Measurements from ENCODE around the gene CEP76. TPM values are rescaled to one million over a fixed set of nuclear protein-coding genes. Genes with fewer than 3 reads are reported as not detected.

Gene CEP76
- 14.5 and 17.6 TPM in 2 replicates for total RNA-seq

- Mint-ChIP-seq H3K4me3 (ENCODE audit: low read depth) (peak within 1 kb of the TSS; percentile 100), H3K4me1 (ENCODE audit: low read depth) (peaks cover 31% of the 10 kb centered on the region), H3K36me3 (ENCODE audit: low read depth) (peaks cover 52% of the 10 kb centered on the region), H3K9me3 (no peaks in the 10 kb centered on the region), H3K27ac (peak within 1 kb of the TSS; percentile 99), H3K27me3 (ENCODE audit: low read depth) (no peaks in the 10 kb centered on the region)
- DNase-seq (ENCODE audit: low spot score): peak; percentile 81
- intact Hi-C loops (cut with micrococcal nuclease): loop anchor here (1.0 to 5.0 kb wide), 6 partner anchors 44 to 850 kb away; partner anchors contain the start of genes AFG3L2, CEP192, CHMP1B and SEH1L
Measured at GRCh38 chr18:12702221-12703095, at the start of gene CEP76, which contains the start of gene PSMG2. TSS of gene CEP76 (minus strand) at chr18:12702723. CDS start at chr18:12702548, 175 bp downstream. TSS of gene PSMG2 (plus strand) at chr18:12703042. CDS start at chr18:12703108, 66 bp downstream.

DNA sequence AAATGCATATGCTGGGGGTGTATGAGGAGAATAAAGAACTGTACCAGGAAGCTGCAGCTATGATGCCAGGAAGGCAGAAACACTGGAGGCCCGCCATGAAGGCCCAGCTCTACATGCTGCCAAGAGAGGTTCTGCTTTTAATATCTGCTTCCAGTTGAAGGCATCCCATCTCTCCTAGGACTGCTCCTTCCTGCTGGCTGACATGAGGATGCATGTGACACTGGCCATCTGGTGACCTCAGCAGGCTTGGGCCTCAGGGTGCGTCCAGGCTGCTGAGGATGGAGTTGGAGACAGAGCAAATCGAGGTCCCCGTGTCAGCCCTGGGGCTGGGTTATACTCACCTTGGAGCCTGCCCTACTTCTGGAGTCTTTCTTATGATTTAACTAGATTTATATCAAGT is 49.4 kb upstream of the CEP76 start:
- Mint-ChIP-seq H3K4me3 (ENCODE audit: low read depth) (no peak overlapping the region), H3K27me3 (ENCODE audit: low read depth) (no peaks in the 10 kb centered on the region), H3K27ac (no peak overlapping the region), H3K4me1 (ENCODE audit: low read depth) (peaks cover 17% of the 10 kb centered on the region), H3K36me3 (ENCODE audit: low read depth) (peaks cover 3% of the 10 kb centered on the region), H3K9me3 (no peaks in the 10 kb centered on the region)
- DNase-seq (ENCODE audit: low spot score): no peak
- intact Hi-C loops (cut with micrococcal nuclease): no loop called here

DNA sequence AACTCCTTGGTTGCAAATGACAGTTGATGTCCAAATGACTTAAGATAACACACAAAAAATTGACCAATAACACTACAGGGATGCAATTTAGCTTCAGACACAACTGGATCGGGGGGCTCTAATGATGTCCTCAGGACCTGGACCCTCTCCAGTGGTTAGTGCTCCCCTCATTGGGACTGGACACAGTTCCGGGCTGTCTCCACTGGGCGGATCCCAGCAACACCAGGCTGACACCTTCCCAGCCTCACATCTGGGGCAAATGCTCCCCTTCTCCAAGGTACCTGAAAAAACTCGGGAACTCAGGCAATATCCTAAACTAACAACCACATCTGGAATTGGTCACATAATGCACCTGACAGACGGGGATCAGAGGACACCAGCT is 49.0 kb upstream of the CEP76 start:
- DNase-seq (ENCODE audit: low spot score): no peak
- Mint-ChIP-seq H3K4me3 (ENCODE audit: low read depth) (no peak overlapping the region), H3K36me3 (ENCODE audit: low read depth) (peaks cover under 1% of the 10 kb centered on the region), H3K27ac (no peak overlapping the region), H3K27me3 (ENCODE audit: low read depth) (no peaks in the 10 kb centered on the region), H3K4me1 (ENCODE audit: low read depth) (peaks cover 17% of the 10 kb centered on the region), H3K9me3 (no peaks in the 10 kb centered on the region)
- intact Hi-C loops (cut with micrococcal nuclease): no loop called here

GRCh38 chr18:12750715-12751502 is 48.4 kb upstream of the CEP76 start:
- H3K4me3 Mint-ChIP-seq (ENCODE audit: low read depth): no peak overlapping the region
- intact Hi-C loops (cut with micrococcal nuclease): no loop called here
- H3K9me3 Mint-ChIP-seq: no peaks in the 10 kb centered on the region
- no peaks in the 10 kb centered on the region for H3K27me3 Mint-ChIP-seq (ENCODE audit: low read depth)
- H3K4me1 Mint-ChIP-seq (ENCODE audit: low read depth): peaks cover 17% of the 10 kb centered on the region
- no peak for DNase-seq (ENCODE audit: low spot score)
- H3K36me3 Mint-ChIP-seq (ENCODE audit: low read depth): no peaks in the 10 kb centered on the region
- no peak overlapping the region for H3K27ac Mint-ChIP-seq

DNA sequence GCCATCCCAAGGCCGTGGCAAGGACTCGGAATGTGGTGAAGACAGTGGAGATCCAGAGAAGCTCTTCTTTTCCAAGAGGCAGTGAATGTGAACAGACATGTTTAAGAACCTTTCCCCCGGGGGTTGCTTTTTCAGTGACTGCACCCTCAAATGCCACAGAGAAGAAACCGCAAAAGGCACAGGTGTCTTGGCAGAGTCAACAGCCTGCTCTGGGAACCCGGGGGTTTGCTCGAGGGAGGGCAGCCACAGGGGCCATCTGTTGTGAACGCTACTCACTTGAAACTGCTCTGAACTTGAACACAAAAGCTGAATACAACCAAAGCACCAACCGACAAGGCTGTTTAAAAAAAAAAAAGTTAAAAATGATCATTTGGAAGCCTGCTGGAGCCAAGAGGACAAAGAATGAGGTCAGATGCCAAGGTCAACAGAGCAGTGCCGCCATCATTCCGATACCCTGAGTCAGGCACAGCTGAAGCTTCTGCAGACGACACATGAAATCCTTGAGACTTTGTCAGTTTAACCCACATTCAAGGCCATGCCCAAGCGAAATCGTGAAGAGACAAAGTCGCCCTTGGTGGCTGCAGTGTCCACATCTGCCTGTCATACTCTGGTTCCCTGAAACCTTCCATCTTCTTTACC is 47.7 kb upstream of the CEP76 start:
- DNase-seq (ENCODE audit: low spot score): no peak
- intact Hi-C loops (cut with micrococcal nuclease): no loop called here
- H3K4me3 Mint-ChIP-seq (ENCODE audit: low read depth): no peak overlapping the region
- H3K27ac Mint-ChIP-seq: peak overlapping the region; percentile 15
- H3K9me3 Mint-ChIP-seq: no peaks in the 10 kb centered on the region
- H3K36me3 Mint-ChIP-seq (ENCODE audit: low read depth): no peaks in the 10 kb centered on the region
- no peaks in the 10 kb centered on the region for H3K27me3 Mint-ChIP-seq (ENCODE audit: low read depth)
- peaks cover 18% of the 10 kb centered on the region for H3K4me1 Mint-ChIP-seq (ENCODE audit: low read depth)

GRCh38 chr18:12749121-12749520 is 46.6 kb upstream of the CEP76 start:
- no peaks in the 10 kb centered on the region for H3K9me3 Mint-ChIP-seq
- no peak for DNase-seq (ENCODE audit: low spot score)
- intact Hi-C loops (cut with micrococcal nuclease): no loop called here
- no peak overlapping the region for H3K27ac Mint-ChIP-seq
- no peaks in the 10 kb centered on the region for H3K36me3 Mint-ChIP-seq (ENCODE audit: low read depth)
- H3K4me3 Mint-ChIP-seq (ENCODE audit: low read depth): no peak overlapping the region
- no peaks in the 10 kb centered on the region for H3K27me3 Mint-ChIP-seq (ENCODE audit: low read depth)
- H3K4me1 Mint-ChIP-seq (ENCODE audit: low read depth): peaks cover 18% of the 10 kb centered on the region

GRCh38 chr18:12748671-12749070 is 46.1 kb upstream of the CEP76 start:
- H3K4me3 Mint-ChIP-seq (ENCODE audit: low read depth): no peak overlapping the region
- H3K27me3 Mint-ChIP-seq (ENCODE audit: low read depth): no peaks in the 10 kb centered on the region
- H3K36me3 Mint-ChIP-seq (ENCODE audit: low read depth): no peaks in the 10 kb centered on the region
- no peaks in the 10 kb centered on the region for H3K9me3 Mint-ChIP-seq
- DNase-seq (ENCODE audit: low spot score): no peak
- H3K27ac Mint-ChIP-seq: no peak overlapping the region
- intact Hi-C loops (cut with micrococcal nuclease): no loop called here
- peaks cover 18% of the 10 kb centered on the region for H3K4me1 Mint-ChIP-seq (ENCODE audit: low read depth)

- Mint-ChIP-seq H3K36me3 (ENCODE audit: low read depth) (no peaks in the 10 kb centered on the region), H3K4me1 (ENCODE audit: low read depth) (peaks cover 18% of the 10 kb centered on the region), H3K9me3 (no peaks in the 10 kb centered on the region), H3K27ac (no peak overlapping the region), H3K4me3 (ENCODE audit: low read depth) (no peak overlapping the region), H3K27me3 (ENCODE audit: low read depth) (no peaks in the 10 kb centered on the region)
- DNase-seq (ENCODE audit: low spot score): no peak
- intact Hi-C loops (cut with micrococcal nuclease): no loop called here
Measured at GRCh38 chr18:12747530-12748315, 45.2 kb upstream of the CEP76 start.

GRCh38 chr18:12745095-12745795 is 42.7 kb upstream of the CEP76 start:
- intact Hi-C loops (cut with micrococcal nuclease): no loop called here
- Mint-ChIP-seq H3K27ac (no peak overlapping the region), H3K4me3 (ENCODE audit: low read depth) (no peak overlapping the region), H3K36me3 (ENCODE audit: low read depth) (no peaks in the 10 kb centered on the region), H3K4me1 (ENCODE audit: low read depth) (peaks cover 22% of the 10 kb centered on the region), H3K9me3 (no peaks in the 10 kb centered on the region), H3K27me3 (ENCODE audit: low read depth) (no peaks in the 10 kb centered on the region)
- no peak for DNase-seq (ENCODE audit: low spot score)

DNA sequence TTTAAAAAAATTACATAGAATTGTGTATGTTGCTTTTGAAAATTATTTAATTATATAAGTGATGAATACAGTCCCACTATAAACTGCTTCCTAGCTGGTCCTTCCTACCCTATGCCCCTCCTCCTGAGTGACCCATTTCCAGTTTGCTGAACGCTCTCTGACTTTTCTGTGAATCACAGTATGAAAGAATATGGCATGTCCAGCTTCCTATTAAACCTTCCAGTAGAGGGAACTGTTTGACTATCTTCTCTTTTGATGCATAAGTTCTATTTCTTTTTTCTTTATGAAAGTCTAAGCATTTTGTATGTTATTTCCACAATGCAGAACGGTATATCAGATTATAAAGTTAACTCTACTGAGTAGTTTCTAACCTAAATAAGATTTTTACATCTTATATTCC is 41.6 kb upstream of the CEP76 start:
- H3K4me1 Mint-ChIP-seq (ENCODE audit: low read depth): peaks cover 12% of the 10 kb centered on the region
- H3K9me3 Mint-ChIP-seq: no peaks in the 10 kb centered on the region

DNA sequence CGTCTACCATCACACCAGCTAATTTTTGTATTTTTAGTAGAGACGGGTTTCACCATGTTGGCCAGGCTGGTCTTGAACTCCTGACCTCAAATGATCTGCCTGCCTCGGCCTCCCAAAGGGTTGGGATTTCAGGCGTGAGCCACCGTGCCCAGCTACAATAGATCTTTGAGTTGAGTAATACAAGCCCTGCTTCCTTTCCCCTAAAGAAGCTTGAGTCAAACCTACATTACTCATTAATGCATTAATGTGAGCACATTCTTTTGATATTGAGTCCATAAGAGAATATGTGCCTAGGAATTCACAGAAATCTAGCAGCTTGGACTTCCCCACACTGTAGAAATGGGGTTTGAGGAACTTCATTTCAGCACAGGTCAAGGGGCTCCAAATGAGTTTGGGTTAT is 39.9 kb upstream of the CEP76 start:
- H3K4me1 Mint-ChIP-seq (ENCODE audit: low read depth): peaks cover 10% of the 10 kb centered on the region
- no peak overlapping the region for H3K4me3 Mint-ChIP-seq (ENCODE audit: low read depth)
- H3K27me3 Mint-ChIP-seq (ENCODE audit: low read depth): no peaks in the 10 kb centered on the region
- intact Hi-C loops (cut with micrococcal nuclease): no loop called here
- H3K9me3 Mint-ChIP-seq: no peaks in the 10 kb centered on the region
- H3K27ac Mint-ChIP-seq: no peak overlapping the region
- DNase-seq (ENCODE audit: low spot score): no peak
- no peaks in the 10 kb centered on the region for H3K36me3 Mint-ChIP-seq (ENCODE audit: low read depth)

More for the DNA sequence above, 41.6 kb upstream of the CEP76 start:
- intact Hi-C loops (cut with micrococcal nuclease): loop anchor here (1.0 kb wide), 2 partner anchors 149 to 190 kb away; no protein-coding TSS in a partner anchor
- Mint-ChIP-seq H3K36me3 (ENCODE audit: low read depth) (no peaks in the 10 kb centered on the region), H3K4me3 (ENCODE audit: low read depth) (no peak overlapping the region), H3K27me3 (ENCODE audit: low read depth) (no peaks in the 10 kb centered on the region), H3K27ac (no peak overlapping the region)
- DNase-seq (ENCODE audit: low spot score): no peak

Data from activated T-helper 2 cell treated with anti-CD3 and anti-CD28 coated beads, Interferon-gamma antibody, Interleukin-2, Interleukin-4, amounts not matched to agents 10 μg/mL and 5 μg/mL and 100 μg/mL, durations not matched to agents 14 hours and 24 hours and 36 hours (primary cell).